Smooth muscle cell (in vitro differentiated cells): ENCODE data around the gene PARD3. TPM values are rescaled to one million over a fixed set of nuclear protein-coding genes. Genes with fewer than 3 reads are reported as not detected.
A peak's percentile ranks its signal among the peaks of the same experiment; 100 is the strongest.

Experiments
- DNase-seq: peaks from one replicate; lab custom pipeline; 2025; ENCODE audit not compliant: unreplicated experiment; lab: John Stamatoyannopoulos, UW
- H2AFZ ChIP-seq: fragments of 200-600 bp; sonication (generic); 2 replicates; pipeline ENCODE4 v1.6.0; 2016; ENCODE audit warnings: antibody characterized with exemption, low read depth, mild to moderate bottlenecking
- H3F3A ChIP-seq: fragments of 200-600 bp; sonication (generic); 2 replicates; pipeline ENCODE4 v1.6.0; 2017; ENCODE audit warnings: antibody characterized with exemption, low read depth
- H3K27ac ChIP-seq: fragments of 200-600 bp; sonication (generic); 2 replicates; pipeline ENCODE4 v1.5.1; 2016; ENCODE audit warnings: low read depth, mild to moderate bottlenecking
- H3K27me3 ChIP-seq: fragments of 200-600 bp; sonication (generic); 2 replicates; pipeline ENCODE4 v1.6.1; 2016; ENCODE audit warnings: low read depth, mild to moderate bottlenecking
- H3K36me3 ChIP-seq: fragments of 200-600 bp; sonication (generic); 2 replicates; pipeline ENCODE4 v1.5.1; 2016; ENCODE audit warnings: low read depth
- H3K4me1 ChIP-seq: fragments of 200-600 bp; sonication (generic); 2 replicates; pipeline ENCODE4 v1.5.1; 2016; ENCODE audit warnings: low read depth
- H3K4me2 ChIP-seq: fragments of 200-600 bp; sonication (generic); 2 replicates; pipeline ENCODE4 v1.6.0; 2016; ENCODE audit warnings: mild to moderate bottlenecking
- H3K4me3 ChIP-seq: fragments of 200-600 bp; sonication (generic); 2 replicates; pipeline ENCODE4 v1.5.1; 2016; ENCODE audit warnings: mild to moderate bottlenecking
- H3K79me2 ChIP-seq: fragments of 200-600 bp; sonication (generic); 2 replicates; pipeline ENCODE4 v1.6.0; 2016; ENCODE audit warnings: low read depth, mild to moderate bottlenecking
- H3K9ac ChIP-seq: fragments of 200-600 bp; sonication (generic); 2 replicates; pipeline ENCODE4 v1.6.0; 2016; ENCODE audit warnings: low read depth
- H3K9me3 ChIP-seq: fragments of 200-600 bp; sonication (generic); replicated peaks from 2 replicates; pipeline ENCODE4 v1.5.1; 2016; ENCODE audit warnings: low read depth
- H4K20me1 ChIP-seq: fragments of 200-600 bp; sonication (generic); 2 replicates; pipeline ENCODE4 v1.6.0; 2016; ENCODE audit warnings: low read depth
- WGBS: methylation state at CpG from one replicate; pipeline ENCODE4 v1.1.7; 2016; ENCODE audit warnings: low lambda C conversion rate; 5-methylcytosine and 5-hydroxymethylcytosine counted together
- polyA plus RNA-seq: library from polyadenylated mRNA; unstranded; fragments of >200 nt; fragmentation: Nextera tagmentation; extraction: Ambion mirVana; gene quantifications from 2 replicates; pipeline ENCODE4 v1.2.1, GENCODE V29; 2016
- total RNA-seq: library from RNA; depleted of rRNA; stranded (reverse); fragments of >200 nt; gene quantifications from 2 replicates; pipeline ENCODE4 v1.2.3, GENCODE V29; 2014
- TF ChIP-seq, protein P1 (sequence below): fragments of 200-600 bp; sonication (generic); IDR thresholded peaks from 2 replicates; pipeline ENCODE4 v1.5.1; 2017; ENCODE audit warnings: borderline replicate concordance, mild to moderate bottlenecking, antibody characterized with exemption; ENCODE audit not compliant: insufficient read depth, poor library complexity, severe bottlenecking

PARD3 gene
- total and polyA plus RNA-seq, 2 experiments from 2014 or later = 17.5 to 26.0 TPM

GRCh38 chr10:34719746-34720145 lies 95.3 kb downstream of the PARD3 start:
- Histone ChIP-seq H3K4me1 (peaks cover 10% of the 10 kb centered on the region), H3K9me3 (no peaks in the 10 kb centered on the region), H3K79me2 (peaks cover 42% of the 10 kb centered on the region), H3K4me2 (no peak overlapping the region), H3K4me3 (no peak overlapping the region), H3F3A (no peaks in the 10 kb centered on the region), H2AFZ (no peak overlapping the region), H3K9ac (no peak overlapping the region), H3K27me3 (no peaks in the 10 kb centered on the region), H3K36me3 (no peaks in the 10 kb centered on the region), H3K27ac (peak overlapping the region; percentile 66), H4K20me1 (peaks cover 91% of the 10 kb centered on the region)
- no peak for DNase-seq
- 26% methylated on average over 1 of the region's 1 CpG for WGBS
- TF ChIP-seq, protein P1, sequence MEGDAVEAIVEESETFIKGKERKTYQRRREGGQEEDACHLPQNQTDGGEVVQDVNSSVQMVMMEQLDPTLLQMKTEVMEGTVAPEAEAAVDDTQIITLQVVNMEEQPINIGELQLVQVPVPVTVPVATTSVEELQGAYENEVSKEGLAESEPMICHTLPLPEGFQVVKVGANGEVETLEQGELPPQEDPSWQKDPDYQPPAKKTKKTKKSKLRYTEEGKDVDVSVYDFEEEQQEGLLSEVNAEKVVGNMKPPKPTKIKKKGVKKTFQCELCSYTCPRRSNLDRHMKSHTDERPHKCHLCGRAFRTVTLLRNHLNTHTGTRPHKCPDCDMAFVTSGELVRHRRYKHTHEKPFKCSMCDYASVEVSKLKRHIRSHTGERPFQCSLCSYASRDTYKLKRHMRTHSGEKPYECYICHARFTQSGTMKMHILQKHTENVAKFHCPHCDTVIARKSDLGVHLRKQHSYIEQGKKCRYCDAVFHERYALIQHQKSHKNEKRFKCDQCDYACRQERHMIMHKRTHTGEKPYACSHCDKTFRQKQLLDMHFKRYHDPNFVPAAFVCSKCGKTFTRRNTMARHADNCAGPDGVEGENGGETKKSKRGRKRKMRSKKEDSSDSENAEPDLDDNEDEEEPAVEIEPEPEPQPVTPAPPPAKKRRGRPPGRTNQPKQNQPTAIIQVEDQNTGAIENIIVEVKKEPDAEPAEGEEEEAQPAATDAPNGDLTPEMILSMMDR = no peak

DNA sequence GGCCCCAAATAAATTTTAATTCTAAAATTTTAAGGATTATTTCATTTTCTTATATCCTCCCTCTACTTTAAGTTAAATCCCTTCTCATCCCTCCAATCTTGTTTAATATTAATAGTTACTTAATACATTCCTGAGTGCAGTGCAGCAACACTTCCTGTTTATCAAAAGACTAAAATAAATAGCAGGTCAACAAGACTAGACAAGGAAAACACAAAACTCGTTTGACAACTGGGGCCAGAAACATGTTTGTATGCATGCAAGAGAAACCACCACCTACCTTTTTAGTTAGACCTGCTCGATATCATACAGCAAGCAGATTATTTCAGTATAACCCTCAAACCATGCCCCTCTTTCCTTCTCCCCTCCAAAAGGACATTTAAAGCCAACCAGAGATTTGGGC lies 95.8 kb downstream of the PARD3 start:
- peaks cover 42% of the 10 kb centered on the region for H3K79me2 ChIP-seq
- no peak for DNase-seq
- no peaks in the 10 kb centered on the region for H3K9me3 ChIP-seq
- H4K20me1 ChIP-seq = peaks cover 90% of the 10 kb centered on the region
- no peak overlapping the region for H2AFZ ChIP-seq
- no peaks in the 10 kb centered on the region for H3F3A ChIP-seq
- H3K4me2 ChIP-seq = no peak overlapping the region
- no peak overlapping the region for H3K9ac ChIP-seq
- WGBS = 76% methylated on average over 2 of the region's 2 CpGs
- H3K27me3 ChIP-seq = no peaks in the 10 kb centered on the region
- H3K4me1 ChIP-seq = peaks cover 10% of the 10 kb centered on the region
- TF ChIP-seq, protein P1 = no peak
- H3K27ac ChIP-seq = peak overlapping the region; percentile 66
- no peaks in the 10 kb centered on the region for H3K36me3 ChIP-seq
- H3K4me3 ChIP-seq = no peak overlapping the region

GRCh38 chr10:34717429-34717828 lies 97.7 kb downstream of the PARD3 start:
- H3K27ac ChIP-seq = no peak overlapping the region
- TF ChIP-seq, protein P1 = no peak
- no peak overlapping the region for H3K4me2 ChIP-seq
- H3K27me3 ChIP-seq = no peaks in the 10 kb centered on the region
- H2AFZ ChIP-seq = no peak overlapping the region
- no peaks in the 10 kb centered on the region for H3F3A ChIP-seq
- H3K9ac ChIP-seq = no peak overlapping the region
- peaks cover 84% of the 10 kb centered on the region for H4K20me1 ChIP-seq
- H3K9me3 ChIP-seq = no peaks in the 10 kb centered on the region
- H3K4me1 ChIP-seq = peaks cover 10% of the 10 kb centered on the region
- 81% methylated on average over 7 of the region's 7 CpGs for WGBS
- peaks cover 48% of the 10 kb centered on the region for H3K79me2 ChIP-seq
- DNase-seq = no peak
- no peaks in the 10 kb centered on the region for H3K36me3 ChIP-seq
- H3K4me3 ChIP-seq = no peak overlapping the region

DNA sequence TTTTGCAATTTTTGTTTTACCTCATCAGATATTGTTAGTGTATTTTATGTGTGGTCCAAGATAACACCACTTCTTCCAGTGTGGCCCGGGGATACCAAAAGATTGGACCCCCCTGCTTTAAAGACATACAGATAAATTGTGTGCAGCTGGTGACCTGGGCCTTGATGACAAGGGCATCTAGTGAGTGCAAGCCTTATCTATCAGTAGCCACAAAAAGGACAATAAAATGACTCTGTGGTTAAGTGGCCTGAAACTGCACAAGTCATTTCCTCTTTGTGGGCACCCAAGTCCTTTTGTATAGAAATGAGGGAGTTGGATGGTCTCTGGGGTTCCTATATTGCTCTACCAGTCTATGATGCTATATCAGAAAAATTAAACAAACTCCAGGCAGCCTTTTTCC lies 98.1 kb downstream of the PARD3 start:
- TF ChIP-seq, protein P1 = no peak
- H3K4me1 ChIP-seq = peaks cover 10% of the 10 kb centered on the region
- peaks cover 51% of the 10 kb centered on the region for H3K79me2 ChIP-seq
- H3F3A ChIP-seq = no peaks in the 10 kb centered on the region
- no peaks in the 10 kb centered on the region for H3K36me3 ChIP-seq
- H3K4me3 ChIP-seq = no peak overlapping the region
- no peak for DNase-seq
- H2AFZ ChIP-seq = no peak overlapping the region
- 6% methylated on average over 1 of the region's 1 CpG for WGBS
- H3K27ac ChIP-seq = no peak overlapping the region
- H4K20me1 ChIP-seq = peaks cover 85% of the 10 kb centered on the region
- no peaks in the 10 kb centered on the region for H3K27me3 ChIP-seq
- H3K9me3 ChIP-seq = no peaks in the 10 kb centered on the region
- no peak overlapping the region for H3K4me2 ChIP-seq
- H3K9ac ChIP-seq = no peak overlapping the region
